GM12892 (cell line): ENCODE data around the gene DENND11.

Source experiments
- POLR2A ChIP-seq: IDR thresholded peaks from 2 replicates; pipeline ENCODE4 v1.6.1; 2011; ENCODE audit warnings: low read depth, low read length, control low read depth
- POLR2AphosphoS5 ChIP-seq: IDR thresholded peaks from 2 replicates; pipeline ENCODE4 v1.6.1; 2011; ENCODE audit warnings: low read depth, low read length, control low read depth
- TAF1 ChIP-seq: IDR thresholded peaks from 2 replicates; pipeline ENCODE4 v1.6.1; 2011; ENCODE audit warnings: low read depth, mild to moderate bottlenecking, control low read depth, low read length, borderline replicate concordance

DNA sequence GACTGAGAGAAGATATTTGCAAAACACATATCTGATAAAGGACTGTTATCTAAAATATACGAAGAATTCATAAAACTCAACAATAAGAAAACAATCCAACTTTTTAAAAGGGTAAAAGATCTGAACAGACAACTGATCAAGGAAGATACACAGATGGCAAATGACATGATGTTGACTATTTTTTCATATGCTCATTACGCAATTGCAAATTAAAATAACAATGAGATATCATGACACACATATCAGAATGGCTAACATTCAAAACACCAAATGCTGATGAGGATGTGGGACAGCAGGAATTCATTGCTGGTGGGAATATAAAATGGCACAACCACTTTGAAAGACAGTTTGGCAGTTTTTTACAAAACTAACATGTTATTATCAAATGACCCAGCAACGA is 8.9 kb downstream of the DENND11 start:
- TF ChIP-seq POLR2AphosphoS5 (no peak), POLR2A (no peak), TAF1 (no peak)
